HT1080 (cell line): ENCODE measurements around the gene LHX3. TPM values are rescaled to one million over a fixed set of nuclear protein-coding genes. Genes with fewer than 3 reads are reported as not detected.
"Not testable (repeated sequence)": the region's sequence is repeated elsewhere in the genome, so short reads cannot be mapped to it uniquely, and the experiment has no call there.

ENCODE experiments used
- DNase-seq: peaks from one replicate; pipeline ENCODE4 v3.0.0-alpha.2; 2015; ENCODE audit warnings: low read depth
- total RNA-seq: library from RNA; depleted of rRNA; stranded (reverse); fragments of >200 nt; shearing (Covaris generic); gene quantifications from 2 replicates; pipeline ENCODE4 v1.2.3, GENCODE V29; 2014

Gene LHX3
- total RNA-seq, 1 experiment from 2014 or later, result not detected

GRCh38 chr9:136242248-136242647, 37.3 kb upstream of the LHX3 start:
- no peak for DNase-seq

- DNase-seq, result no peak
Observed at GRCh38 chr9:136241542-136241941, 36.6 kb upstream of the LHX3 start.

- DNase-seq, result no peak
Observed at GRCh38 chr9:136240941-136241340, 36.0 kb upstream of the LHX3 start.

GRCh38 chr9:136239983-136240330, 35.0 kb upstream of the LHX3 start:
- no peak for DNase-seq

- DNase-seq, result no peak
Observed at GRCh38 chr9:136239135-136239982, 34.4 kb upstream of the LHX3 start.

GRCh38 chr9:136238342-136238732, 33.4 kb upstream of the LHX3 start:
- no peak for DNase-seq

GRCh38 chr9:136237486-136238341, 32.8 kb upstream of the LHX3 start:
- no peak for DNase-seq

GRCh38 chr9:136236471-136237410, 31.8 kb upstream of the LHX3 start:
- DNase-seq, result not testable (repeated sequence)

GRCh38 chr9:136235709-136236455, 31.0 kb upstream of the LHX3 start:
- DNase-seq, result no peak

- no peak for DNase-seq
Observed at GRCh38 chr9:136235171-136235570, 30.2 kb upstream of the LHX3 start.

- DNase-seq, result no peak
Observed at GRCh38 chr9:136234597-136234996, 29.7 kb upstream of the LHX3 start.

- no peak for DNase-seq
Observed at GRCh38 chr9:136233868-136234267, 28.9 kb upstream of the LHX3 start.

GRCh38 chr9:136233411-136233810, 28.5 kb upstream of the LHX3 start:
- DNase-seq, result no peak

GRCh38 chr9:136232969-136233368, 28.0 kb upstream of the LHX3 start:
- no peak for DNase-seq

- no peak for DNase-seq
Observed at GRCh38 chr9:136231478-136232297, 26.8 kb upstream of the LHX3 start.

GRCh38 chr9:136230773-136231172, 25.8 kb upstream of the LHX3 start:
- DNase-seq, result no peak

- DNase-seq, result no peak
Observed at GRCh38 chr9:136230365-136230764, 25.4 kb upstream of the LHX3 start.

GRCh38 chr9:136229096-136230065, 24.5 kb upstream of the LHX3 start:
- DNase-seq, result no peak
